OCI-LY1 (cell line): ENCODE data around the gene LECT2.

Experiments
- H2AFZ ChIP-seq: fragments of 200-600 bp; sonication (generic), shearing (Covaris generic); 2 replicates; pipeline ENCODE4 v1.6.0; 2014; ENCODE audit warnings: antibody characterized with exemption, mild to moderate bottlenecking, low read length
- H3F3A ChIP-seq: fragments of 200-600 bp; sonication (generic), shearing (Covaris generic); 2 replicates; pipeline ENCODE4 v1.6.0; 2014; ENCODE audit warnings: mild to moderate bottlenecking, antibody characterized with exemption, low read length, moderate library complexity; ENCODE audit not compliant: insufficient read depth
- H3K27ac ChIP-seq: fragments of 200-600 bp; sonication (generic); 2 replicates; pipeline ENCODE4 v1.5.1; 2014; ENCODE audit warnings: low read length, mixed run types, mild to moderate bottlenecking, low read depth; ENCODE audit not compliant: poor library complexity, severe bottlenecking
- H3K27me3 ChIP-seq: fragments of 200-600 bp; sonication (generic); 2 replicates; pipeline ENCODE4 v1.6.0; 2014; ENCODE audit warnings: antibody characterized with exemption, mild to moderate bottlenecking, low read length, moderate library complexity; ENCODE audit not compliant: insufficient read depth
- H3K36me3 ChIP-seq: fragments of 200-600 bp; sonication (generic); 2 replicates; pipeline ENCODE4 v1.6.1; 2014; ENCODE audit warnings: mild to moderate bottlenecking, antibody characterized with exemption, low read length, moderate library complexity, mixed read lengths; ENCODE audit not compliant: insufficient read depth
- H3K4me1 ChIP-seq: fragments of 200-600 bp; sonication (generic); 2 replicates; pipeline ENCODE4 v1.5.1; 2014; ENCODE audit warnings: mild to moderate bottlenecking, low read length, moderate library complexity; ENCODE audit not compliant: insufficient read depth, severe bottlenecking
- H3K4me2 ChIP-seq: fragments of 200-600 bp; sonication (generic), shearing (Covaris generic); 2 replicates; pipeline ENCODE4 v1.6.1; 2014; ENCODE audit warnings: low read length
- H3K4me3 ChIP-seq: fragments of 200-600 bp; sonication (generic); 2 replicates; pipeline ENCODE4 v1.5.1; 2014; ENCODE audit warnings: low read length, low read depth, mild to moderate bottlenecking, mixed read lengths; ENCODE audit not compliant: poor library complexity, severe bottlenecking
- H3K79me2 ChIP-seq: fragments of 200-600 bp; shearing (Covaris generic); 2 replicates; pipeline ENCODE4 v1.6.1; 2016; ENCODE audit warnings: mixed run types, low read length, mixed read lengths; ENCODE audit not compliant: insufficient read depth
- H3K9ac ChIP-seq: fragments of 200-600 bp; sonication (generic), shearing (Covaris generic); 2 replicates; pipeline ENCODE4 v1.6.1; 2014; ENCODE audit warnings: mild to moderate bottlenecking, low read length, mixed read lengths
- H3K9me2 ChIP-seq: fragments of 200-600 bp; sonication (generic), shearing (Covaris generic); 2 replicates; pipeline ENCODE4 v1.6.1; 2014; ENCODE audit warnings: low read depth, mild to moderate bottlenecking, low read length, mixed read lengths
- H3K9me3 ChIP-seq: fragments of 200-600 bp; shearing (Covaris generic); 2 replicates; pipeline ENCODE4 v1.6.1; 2014; ENCODE audit warnings: low read length, mixed read lengths
- H4K20me1 ChIP-seq: fragments of 200-600 bp; sonication (generic), shearing (Covaris generic); 2 replicates; pipeline ENCODE4 v1.6.0; 2016; ENCODE audit warnings: mild to moderate bottlenecking, low read length; ENCODE audit not compliant: insufficient read depth
- CTCF ChIP-seq: fragments of 200-600 bp; sonication (generic), shearing (Covaris generic); IDR thresholded peaks from 2 replicates; pipeline ENCODE4 v1.5.1; 2017; ENCODE audit warnings: mild to moderate bottlenecking, antibody characterized with exemption, low read length, moderate library complexity, mixed read lengths
- EZH2 ChIP-seq: fragments of 200-600 bp; sonication (generic), shearing (Covaris generic); IDR thresholded peaks from 2 replicates; pipeline ENCODE4 v1.8.0; 2017; ENCODE audit warnings: borderline replicate concordance, mixed run types, mild to moderate bottlenecking, antibody characterized with exemption, low read length, moderate library complexity, mixed read lengths

LECT2 gene

GRCh38 chr5:135964670-135965320 lies 10.0 kb upstream of the LECT2 start:
- H4K20me1 ChIP-seq: no peaks in the 10 kb centered on the region
- no peak overlapping the region for H3K9ac ChIP-seq
- no peaks in the 10 kb centered on the region for H3K9me2 ChIP-seq
- no peaks in the 10 kb centered on the region for H3F3A ChIP-seq
- H3K9me3 ChIP-seq: no peaks in the 10 kb centered on the region
- TF ChIP-seq EZH2 (no peak), CTCF (no peak)
- H3K4me2 ChIP-seq: no peak overlapping the region
- no peaks in the 10 kb centered on the region for H3K27me3 ChIP-seq
- H3K79me2 ChIP-seq: no peaks in the 10 kb centered on the region
- H3K4me3 ChIP-seq: no peak overlapping the region
- H3K36me3 ChIP-seq: no peaks in the 10 kb centered on the region
- no peak overlapping the region for H2AFZ ChIP-seq
- no peak overlapping the region for H3K27ac ChIP-seq
- H3K4me1 ChIP-seq: no peaks in the 10 kb centered on the region

GRCh38 chr5:135955525-135955924 lies 742 bp upstream of the LECT2 start:
- no peaks in the 10 kb centered on the region for H3K36me3 ChIP-seq
- TF ChIP-seq CTCF (no peak), EZH2 (no peak)
- no peak overlapping the region for H3K27ac ChIP-seq
- no peaks in the 10 kb centered on the region for H4K20me1 ChIP-seq
- no peak overlapping the region for H2AFZ ChIP-seq
- no peaks in the 10 kb centered on the region for H3K79me2 ChIP-seq
- H3K9ac ChIP-seq: no peak overlapping the region
- H3K4me1 ChIP-seq: no peaks in the 10 kb centered on the region
- no peaks in the 10 kb centered on the region for H3F3A ChIP-seq
- H3K4me3 ChIP-seq: no peak overlapping the region
- no peaks in the 10 kb centered on the region for H3K27me3 ChIP-seq
- H3K9me2 ChIP-seq: no peaks in the 10 kb centered on the region
- H3K4me2 ChIP-seq: no peak overlapping the region
- H3K9me3 ChIP-seq: no peaks in the 10 kb centered on the region

- H3K4me1 ChIP-seq: no peaks in the 10 kb centered on the region
- H3F3A ChIP-seq: no peaks in the 10 kb centered on the region
- no peak overlapping the region for H2AFZ ChIP-seq
- H3K9me2 ChIP-seq: no peaks in the 10 kb centered on the region
- H3K27me3 ChIP-seq: no peaks in the 10 kb centered on the region
- H3K27ac ChIP-seq: no peak overlapping the region
- TF ChIP-seq CTCF (no peak), EZH2 (no peak)
- H3K79me2 ChIP-seq: no peaks in the 10 kb centered on the region
- H3K36me3 ChIP-seq: no peaks in the 10 kb centered on the region
- H4K20me1 ChIP-seq: no peaks in the 10 kb centered on the region
- no peaks in the 10 kb centered on the region for H3K9me3 ChIP-seq
- H3K4me2 ChIP-seq: no peak overlapping the region
- H3K4me3 ChIP-seq: no peak overlapping the region
- no peak overlapping the region for H3K9ac ChIP-seq
These were observed 933 bp downstream of the LECT2 start for GRCh38 chr5:135953850-135954249.
